GF-D8 (cell line): ENCODE results near the gene JPH4.

Experiments used
- DNase-seq: peaks from one replicate; lab custom pipeline; 2025; lab: John Stamatoyannopoulos, UW

JPH4 gene

DNA sequence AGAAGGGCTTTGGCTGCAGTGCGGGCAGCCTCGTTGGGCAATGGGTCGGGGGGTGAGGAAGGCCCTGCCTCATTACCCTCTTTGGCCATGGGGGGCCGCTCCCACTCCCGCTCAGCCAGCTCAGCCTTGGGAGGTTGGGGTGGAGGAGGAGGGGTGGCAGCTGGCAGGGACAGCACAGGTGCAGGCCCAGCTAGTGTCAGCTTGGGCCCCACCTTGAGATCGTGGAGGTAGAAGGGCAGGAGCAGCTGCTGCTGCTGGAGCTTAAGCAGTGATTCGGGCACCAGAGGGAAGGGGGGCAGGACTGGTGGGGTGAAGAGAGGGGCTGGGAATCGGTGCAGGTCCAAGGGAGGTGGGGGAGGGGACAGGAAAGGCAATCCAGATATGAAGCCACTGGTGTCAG, 53.0 kb downstream of the JPH4 start:
- no peak for DNase-seq

DNA sequence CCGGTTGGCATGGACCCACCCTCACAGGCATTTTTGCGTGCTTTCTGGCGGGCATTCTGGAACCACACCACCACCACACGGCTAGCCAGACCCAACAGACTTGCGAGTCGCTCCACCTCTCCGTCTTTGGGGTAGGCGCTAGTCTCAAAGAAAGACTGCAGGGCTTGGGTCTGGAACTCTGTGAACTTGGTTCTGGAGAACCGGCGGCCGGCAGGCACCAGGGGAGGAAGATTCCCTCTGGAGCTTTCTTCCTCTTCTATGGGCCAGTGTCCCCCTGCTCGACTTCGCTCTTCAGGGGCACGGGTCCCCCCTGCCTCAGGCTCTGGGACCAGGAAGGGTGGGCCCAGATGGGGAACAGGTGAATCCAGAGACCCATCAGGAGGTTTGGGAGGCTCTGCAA, 53.6 kb downstream of the JPH4 start:
- DNase-seq: no peak

- no peak for DNase-seq
Measured at GRCh38 chr14:23523229-23524016, 55.2 kb downstream of the JPH4 start.

DNA sequence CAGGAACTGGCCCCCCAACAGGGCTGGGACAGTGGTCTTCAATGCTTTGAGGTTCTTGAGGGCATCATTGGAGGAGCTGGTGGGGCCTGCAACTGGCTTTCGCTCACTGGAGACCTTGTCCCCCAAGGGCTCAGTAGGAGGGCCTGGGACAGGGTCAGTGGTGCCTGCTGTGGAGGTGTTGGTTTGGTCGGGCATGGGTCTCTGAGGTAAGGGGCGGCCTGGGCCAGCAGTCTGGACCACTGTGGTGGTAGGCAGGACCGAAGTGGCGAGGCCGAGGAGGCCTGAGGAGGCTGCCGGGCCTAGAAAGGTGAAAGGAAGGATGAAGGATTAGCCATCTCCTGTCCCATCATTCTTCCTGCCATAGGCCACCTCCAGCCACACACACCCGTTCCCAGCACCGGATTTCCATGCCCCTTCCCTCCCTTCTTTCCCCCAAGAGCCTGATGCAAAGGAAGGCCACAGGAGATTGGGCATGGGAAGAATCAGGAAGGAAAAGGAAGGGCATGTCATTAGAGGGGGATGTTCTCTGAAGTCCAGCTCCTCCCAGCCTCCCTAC, 55.9 kb downstream of the JPH4 start:
- no peak for DNase-seq

DNA sequence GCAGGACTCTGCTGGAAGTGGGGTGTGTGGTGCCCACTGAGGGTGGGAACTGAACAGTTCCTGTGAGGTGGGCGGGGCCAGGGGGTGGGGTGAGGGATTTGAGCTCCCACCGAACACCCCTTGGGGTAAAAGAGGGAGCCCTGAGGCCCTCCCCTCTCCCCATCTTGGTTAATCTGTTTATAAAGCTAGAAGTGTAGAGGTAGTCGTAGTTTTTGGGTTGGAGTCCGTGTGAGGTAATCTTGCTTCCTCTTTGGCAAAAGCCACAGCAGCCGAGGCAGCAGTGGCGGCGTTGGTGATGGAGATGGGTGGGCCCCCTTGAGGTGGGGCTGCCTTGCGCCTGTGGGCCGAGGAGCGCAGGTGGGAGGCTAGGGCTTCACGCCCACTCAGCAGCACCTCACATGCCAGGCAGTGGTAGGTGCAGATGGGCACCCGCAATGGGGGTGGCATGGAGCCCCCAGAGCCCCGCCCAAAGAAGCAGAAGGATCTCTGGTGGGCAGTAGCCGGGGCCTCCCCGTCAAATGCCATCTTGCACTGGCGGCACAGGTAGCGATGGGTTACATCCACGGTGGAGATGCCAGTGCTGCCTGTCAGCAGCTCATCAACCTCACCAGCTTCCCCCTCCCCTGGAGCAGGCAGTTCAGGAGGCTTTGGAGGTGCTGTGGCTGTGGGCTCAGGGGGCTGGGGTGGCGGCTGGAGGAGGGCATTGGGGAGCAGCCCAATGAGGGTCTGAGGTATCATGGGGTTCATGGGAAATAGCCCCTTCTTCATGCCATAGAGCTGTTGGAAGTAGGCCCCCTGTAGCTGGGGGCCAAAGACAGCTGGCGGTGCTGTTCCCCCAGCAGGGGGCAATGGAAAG, 56.6 kb downstream of the JPH4 start:
- DNase-seq: no peak

- DNase-seq: no peak
Measured at GRCh38 chr14:23520899-23521533, 57.6 kb downstream of the JPH4 start.

- DNase-seq: no peak
Measured at GRCh38 chr14:23518709-23519108, 59.9 kb downstream of the JPH4 start.
